ENCODE data around the gene CELF3. TPM values are rescaled to one million over a fixed set of nuclear protein-coding genes. Genes with fewer than 3 reads are reported as not detected.
A peak's percentile ranks its signal among the peaks of the same experiment; 100 is the strongest.

CELF3 gene
- total RNA-seq, 1 donor: not detected

- no peaks in the 10 kb centered on the region for H3K36me3 ChIP-seq (ENCODE audit: insufficient read depth, low read length)
- H3K4me1 ChIP-seq (ENCODE audit: insufficient read depth, low read length): peaks cover 3% of the 10 kb centered on the region
- TF ChIP-seq, protein P1, sequence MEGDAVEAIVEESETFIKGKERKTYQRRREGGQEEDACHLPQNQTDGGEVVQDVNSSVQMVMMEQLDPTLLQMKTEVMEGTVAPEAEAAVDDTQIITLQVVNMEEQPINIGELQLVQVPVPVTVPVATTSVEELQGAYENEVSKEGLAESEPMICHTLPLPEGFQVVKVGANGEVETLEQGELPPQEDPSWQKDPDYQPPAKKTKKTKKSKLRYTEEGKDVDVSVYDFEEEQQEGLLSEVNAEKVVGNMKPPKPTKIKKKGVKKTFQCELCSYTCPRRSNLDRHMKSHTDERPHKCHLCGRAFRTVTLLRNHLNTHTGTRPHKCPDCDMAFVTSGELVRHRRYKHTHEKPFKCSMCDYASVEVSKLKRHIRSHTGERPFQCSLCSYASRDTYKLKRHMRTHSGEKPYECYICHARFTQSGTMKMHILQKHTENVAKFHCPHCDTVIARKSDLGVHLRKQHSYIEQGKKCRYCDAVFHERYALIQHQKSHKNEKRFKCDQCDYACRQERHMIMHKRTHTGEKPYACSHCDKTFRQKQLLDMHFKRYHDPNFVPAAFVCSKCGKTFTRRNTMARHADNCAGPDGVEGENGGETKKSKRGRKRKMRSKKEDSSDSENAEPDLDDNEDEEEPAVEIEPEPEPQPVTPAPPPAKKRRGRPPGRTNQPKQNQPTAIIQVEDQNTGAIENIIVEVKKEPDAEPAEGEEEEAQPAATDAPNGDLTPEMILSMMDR (IDR thresholded peaks at IDR 0.05; ENCODE audit: extremely low read depth, low read depth, low read length): no peak
- H4K20me1 ChIP-seq (ENCODE audit: insufficient read depth, low read length): no peaks in the 10 kb centered on the region
- H3K27me3 ChIP-seq (ENCODE audit: insufficient read depth, low read length): peaks cover 22% of the 10 kb centered on the region
- DNase-seq (ENCODE audit: insufficient read length, low spot score, missing footprints): no peak
- H2AFZ ChIP-seq (ENCODE audit: low read length): no peak overlapping the region
- H3K9me3 ChIP-seq (ENCODE audit: low read depth, low read length): peaks cover 7% of the 10 kb centered on the region
- H3K4me3 ChIP-seq (ENCODE audit: insufficient read depth, low read length): no peak overlapping the region
- no peak overlapping the region for H3K27ac ChIP-seq (ENCODE audit: low read depth, low read length)
- H3K79me2 ChIP-seq (ENCODE audit: insufficient read depth, low read length): no peaks in the 10 kb centered on the region
- no peak overlapping the region for H3K4me2 ChIP-seq (ENCODE audit: insufficient read depth, low read length)
Observed at GRCh38 chr1:151733126-151733525, 16.5 kb upstream of the CELF3 start.

GRCh38 chr1:151729966-151730291 lies 13.3 kb upstream of the CELF3 start:
- H3K36me3 ChIP-seq (ENCODE audit: insufficient read depth, low read length): no peaks in the 10 kb centered on the region
- no peak overlapping the region for H3K4me2 ChIP-seq (ENCODE audit: insufficient read depth, low read length)
- H3K4me3 ChIP-seq (ENCODE audit: insufficient read depth, low read length): no peak overlapping the region
- no peaks in the 10 kb centered on the region for H3K79me2 ChIP-seq (ENCODE audit: insufficient read depth, low read length)
- no peak overlapping the region for H3K27ac ChIP-seq (ENCODE audit: low read depth, low read length)
- DNase-seq (ENCODE audit: insufficient read length, low spot score, missing footprints): peak; percentile 36
- H2AFZ ChIP-seq (ENCODE audit: low read length): no peak overlapping the region
- H4K20me1 ChIP-seq (ENCODE audit: insufficient read depth, low read length): no peaks in the 10 kb centered on the region
- no peaks in the 10 kb centered on the region for H3K9me3 ChIP-seq (ENCODE audit: low read depth, low read length)
- H3K27me3 ChIP-seq (ENCODE audit: insufficient read depth, low read length): peaks cover 33% of the 10 kb centered on the region
- TF ChIP-seq, protein P1 (IDR thresholded peaks at IDR 0.05; ENCODE audit: extremely low read depth, low read depth, low read length): no peak
- peaks cover 7% of the 10 kb centered on the region for H3K4me1 ChIP-seq (ENCODE audit: insufficient read depth, low read length)

DNA sequence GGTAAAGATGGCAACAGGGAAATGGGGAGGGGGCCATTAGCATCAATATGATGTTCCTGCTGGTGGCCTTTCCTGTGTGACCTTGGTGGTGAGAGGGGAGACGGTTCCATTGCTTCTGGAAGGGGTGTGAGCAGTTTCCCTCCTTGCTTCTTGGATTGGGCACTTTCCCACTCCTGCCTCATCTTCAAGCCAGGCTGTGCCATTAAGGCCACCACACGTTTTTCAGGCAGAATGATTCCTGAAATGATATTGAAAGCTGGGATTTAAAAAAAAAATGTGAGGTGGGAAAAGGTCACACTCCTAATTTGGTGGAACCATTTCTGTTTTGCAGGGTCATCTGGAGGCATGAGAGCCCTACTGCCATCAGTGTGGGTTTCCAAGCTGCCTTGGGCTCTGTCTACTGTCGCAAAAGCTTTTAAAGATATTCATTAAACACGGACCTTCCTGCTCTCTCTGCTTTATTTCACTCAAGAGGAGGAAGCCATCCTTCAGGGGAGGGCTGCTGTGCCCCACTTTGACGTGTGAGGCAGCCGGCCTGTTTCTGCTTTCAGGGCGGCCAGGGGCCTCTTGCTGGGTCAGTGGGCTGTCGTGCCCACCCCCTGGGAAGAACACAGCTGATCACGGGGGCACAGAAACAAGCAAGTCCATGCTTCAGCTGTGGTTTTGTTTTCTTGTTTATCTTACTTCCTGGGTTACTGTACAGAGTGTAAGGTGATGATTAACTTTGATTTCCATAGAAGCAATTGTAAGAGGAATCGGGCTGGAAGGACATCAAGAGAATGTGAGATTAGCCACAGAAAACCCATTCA lies 12.8 kb upstream of the CELF3 start:
- Histone ChIP-seq H2AFZ (ENCODE audit: low read length) (no peak overlapping the region), H3K27ac (ENCODE audit: low read depth, low read length) (no peak overlapping the region)

More for the DNA sequence above, 12.8 kb upstream of the CELF3 start:
- peaks cover 7% of the 10 kb centered on the region for H3K4me1 ChIP-seq (ENCODE audit: insufficient read depth, low read length)
- H4K20me1 ChIP-seq (ENCODE audit: insufficient read depth, low read length): no peaks in the 10 kb centered on the region
- peaks cover 34% of the 10 kb centered on the region for H3K27me3 ChIP-seq (ENCODE audit: insufficient read depth, low read length)
- no peaks in the 10 kb centered on the region for H3K9me3 ChIP-seq (ENCODE audit: low read depth, low read length)
- no peaks in the 10 kb centered on the region for H3K79me2 ChIP-seq (ENCODE audit: insufficient read depth, low read length)
- TF ChIP-seq, protein P1 (IDR thresholded peaks at IDR 0.05; ENCODE audit: extremely low read depth, low read depth, low read length): no peak
- H3K4me2 ChIP-seq (ENCODE audit: insufficient read depth, low read length): no peak overlapping the region
- no peaks in the 10 kb centered on the region for H3K36me3 ChIP-seq (ENCODE audit: insufficient read depth, low read length)
- H3K4me3 ChIP-seq (ENCODE audit: insufficient read depth, low read length): no peak overlapping the region
- no peak for DNase-seq (ENCODE audit: insufficient read length, low spot score, missing footprints)
